Esophagus muscularis mucosa (tissue), 4 donors: ENCODE data around the gene ZC3H7B. TPM values are rescaled to one million over a fixed set of nuclear protein-coding genes. Genes with fewer than 3 reads are reported as not detected.
A peak's percentile ranks its signal among the peaks of the same experiment; 100 is the strongest.

ENCODE experiments used
- DNase-seq: peaks from one replicate; pipeline ENCODE4 v3.0.0-alpha.2; 2017; ENCODE audit errors: extremely low spot score
- H3K27ac ChIP-seq, 4 donors: fragments of 200-600 bp; sonication (generic); replicated peaks in 1 of 4; 1 replicate in 3 of 4; 2 replicates in 1 of 4; pipeline ENCODE4 v1.5.1; 2016 to 2019; ENCODE audit warnings: mild to moderate bottlenecking in 1 of 4
- H3K27me3 ChIP-seq, 4 donors: fragments of 200-600 bp; sonication (generic); one replicate each; pipeline versions ENCODE4 v1.5.1 to v1.6.0; 2016 to 2019
- H3K36me3 ChIP-seq, 4 donors: fragments of 200-600 bp; sonication (generic); one replicate each; pipeline ENCODE4 v1.5.1; 2016 to 2019
- H3K4me1 ChIP-seq, 4 donors: fragments of 200-600 bp; sonication (generic); one replicate each; pipeline ENCODE4 v1.5.1; 2016 to 2019
- H3K4me3 ChIP-seq, 4 donors: fragments of 200-600 bp; sonication (generic); 1 replicate in 2 of 4; 2 replicates in 2 of 4; pipeline ENCODE4 v1.5.1; 2016 to 2019; ENCODE audit warnings: mild to moderate bottlenecking in 4 of 4, moderate library complexity in 1 of 4
- H3K9me3 ChIP-seq, 4 donors: fragments of 200-600 bp; sonication (generic); 1 replicate in 3 of 4; 2 replicates in 1 of 4; pipeline ENCODE4 v1.5.1; 2016 to 2019
- EP300 ChIP-seq: sonication (generic); formaldehyde crosslinking; IDR thresholded peaks from one replicate; pipeline ENCODE4 v1.6.1; 2017; ENCODE audit warnings: antibody characterized with exemption
- POLR2A ChIP-seq: fragments of 450-650 bp; IDR thresholded peaks from one replicate; pipeline ENCODE4 v1.6.1; 2017; ENCODE audit warnings: antibody characterized with exemption, moderate library complexity, mild to moderate bottlenecking, low read depth
- POLR2AphosphoS5 ChIP-seq, 2 donors: sonication (generic); formaldehyde crosslinking; IDR thresholded peaks; one replicate each; pipeline ENCODE4 v1.6.1; 2017; ENCODE audit warnings: antibody characterized with exemption in 2 of 2
- WGBS: methylation state at CpG from one replicate; pipeline ENCODE4 v1.1.5; 2018; 5-methylcytosine and 5-hydroxymethylcytosine counted together
- intact Hi-C: fragments of 100-400 bp; cut with DNase I; formaldehyde crosslinking; loops from one replicate; pipeline ENCODE4 v1.15.1; 2023
- total RNA-seq, 4 donors: library from RNA; depleted of rRNA; stranded (reverse); fragments of >200 nt; gene quantifications; one replicate each; pipeline versions ENCODE4 v1.1.0 to v1.2.1, GENCODE V29; 2016
- TF ChIP-seq, protein P1 (sequence below), 3 experiments: fragments of 200-600 bp in 2 of 3; fragments of 450-650 bp in 1 of 3; sonication (generic) in 2 of 3; IDR thresholded peaks; one replicate each; pipeline ENCODE4 v1.5.1; 2017 to 2019; ENCODE audit warnings: antibody characterized with exemption in 3 of 3, mild to moderate bottlenecking in 2 of 3, moderate library complexity in 1 of 3

ZC3H7B gene
- total RNA-seq, 4 donors from 2014 or later = 39.9 to 72.2 (median 54.3) TPM

DNA sequence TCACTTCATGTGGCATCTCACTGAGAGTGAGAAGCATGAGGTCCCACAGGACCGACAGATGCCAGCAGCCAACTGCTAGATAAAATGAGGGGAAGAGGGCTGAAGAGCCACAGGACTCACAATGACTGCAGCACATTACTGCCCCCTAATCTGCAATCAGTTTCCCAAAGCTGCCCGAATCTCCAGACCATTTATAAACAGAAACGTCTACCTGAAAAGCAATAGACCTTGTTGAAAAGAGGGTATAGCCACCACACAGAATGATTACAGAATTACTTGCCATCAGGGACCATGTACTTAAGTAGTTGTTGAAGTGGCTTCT, 68.1 kb downstream of the ZC3H7B start:
- TF ChIP-seq POLR2AphosphoS5 (IDR thresholded peaks at IDR 0.05) (no peak), EP300 (no peak), POLR2A (no peak)
- no peak for DNase-seq
- no peaks in the 10 kb centered on the region for H3K9me3 ChIP-seq
- peak overlapping the region; percentile 80 to 87 (median 84) for H3K27ac ChIP-seq
- H3K4me3 ChIP-seq = peak overlapping the region; percentile 56 to 65 (median 63)
- WGBS = 45% methylated on average over 3 of the region's 3 CpGs
- no peaks in the 10 kb centered on the region for H3K27me3 ChIP-seq
- intact Hi-C loops = loop anchor here (5.0 kb wide), 1 partner anchor 67 kb away; the partner anchor contains the start of gene ZC3H7B
- H3K36me3 ChIP-seq = peaks cover 0 to 19% (median 5%) of the 10 kb centered on the region in 4 donors
- peaks cover 33 to 65% (median 57%) of the 10 kb centered on the region in 4 donors for H3K4me1 ChIP-seq

DNA sequence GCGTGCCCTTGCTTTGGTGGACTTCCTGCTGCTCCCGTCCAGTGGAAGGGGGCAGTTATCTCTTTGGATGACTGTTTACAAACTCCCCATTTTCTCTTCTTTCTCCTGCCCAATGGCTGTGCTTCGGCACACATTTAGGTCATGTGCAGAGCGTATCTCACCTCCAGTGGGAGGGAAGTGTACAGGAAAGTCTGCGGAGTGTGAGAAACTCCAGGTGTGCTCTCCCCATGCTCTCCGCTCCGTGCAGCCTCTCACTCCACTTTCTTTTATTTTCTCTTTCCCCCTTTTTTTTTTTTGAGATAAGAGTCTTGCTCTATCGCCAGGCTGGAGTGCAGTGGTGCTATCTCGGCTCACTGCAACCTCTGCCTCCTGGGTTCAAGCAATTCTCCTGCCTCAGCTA, 68.5 kb downstream of the ZC3H7B start:
- WGBS = 87% methylated on average over 9 of the region's 9 CpGs

DNA sequence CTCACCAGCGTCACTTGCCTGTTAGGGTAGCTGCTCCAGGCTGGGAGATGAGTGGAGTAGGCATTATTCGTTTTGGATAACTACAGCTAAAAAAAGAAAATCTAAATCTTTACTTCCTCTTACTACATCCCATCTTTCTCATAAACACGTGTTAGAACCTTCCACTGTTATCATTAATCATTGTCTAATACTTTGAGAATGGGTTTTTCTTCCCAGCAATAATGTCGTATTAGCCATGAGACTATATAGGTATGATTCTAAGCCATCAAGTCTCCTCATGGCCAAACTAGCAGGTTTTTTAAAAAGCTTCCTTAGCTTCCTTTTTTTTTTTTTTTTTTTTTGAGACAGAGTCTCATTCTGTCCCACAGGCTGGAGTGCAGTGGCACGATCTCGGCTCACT, 76.5 kb downstream of the ZC3H7B start:
- no peak for DNase-seq
- peaks cover 0 to 19% (median 1%) of the 10 kb centered on the region in 4 donors for H3K36me3 ChIP-seq
- peaks cover 16 to 47% (median 38%) of the 10 kb centered on the region in 4 donors for H3K4me1 ChIP-seq
- no peaks in the 10 kb centered on the region for H3K27me3 ChIP-seq
- intact Hi-C loops = no loop called here
- peak overlapping the region; percentile 45 to 100 (median 99) for H3K27ac ChIP-seq
- H3K4me3 ChIP-seq = no peak overlapping the region
- H3K9me3 ChIP-seq = no peaks in the 10 kb centered on the region
- no peak for TF ChIP-seq EP300
- no peak for TF ChIP-seq POLR2A
- TF ChIP-seq, protein P1, sequence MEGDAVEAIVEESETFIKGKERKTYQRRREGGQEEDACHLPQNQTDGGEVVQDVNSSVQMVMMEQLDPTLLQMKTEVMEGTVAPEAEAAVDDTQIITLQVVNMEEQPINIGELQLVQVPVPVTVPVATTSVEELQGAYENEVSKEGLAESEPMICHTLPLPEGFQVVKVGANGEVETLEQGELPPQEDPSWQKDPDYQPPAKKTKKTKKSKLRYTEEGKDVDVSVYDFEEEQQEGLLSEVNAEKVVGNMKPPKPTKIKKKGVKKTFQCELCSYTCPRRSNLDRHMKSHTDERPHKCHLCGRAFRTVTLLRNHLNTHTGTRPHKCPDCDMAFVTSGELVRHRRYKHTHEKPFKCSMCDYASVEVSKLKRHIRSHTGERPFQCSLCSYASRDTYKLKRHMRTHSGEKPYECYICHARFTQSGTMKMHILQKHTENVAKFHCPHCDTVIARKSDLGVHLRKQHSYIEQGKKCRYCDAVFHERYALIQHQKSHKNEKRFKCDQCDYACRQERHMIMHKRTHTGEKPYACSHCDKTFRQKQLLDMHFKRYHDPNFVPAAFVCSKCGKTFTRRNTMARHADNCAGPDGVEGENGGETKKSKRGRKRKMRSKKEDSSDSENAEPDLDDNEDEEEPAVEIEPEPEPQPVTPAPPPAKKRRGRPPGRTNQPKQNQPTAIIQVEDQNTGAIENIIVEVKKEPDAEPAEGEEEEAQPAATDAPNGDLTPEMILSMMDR (IDR thresholded peaks at IDR 0.05) = no peak
- TF ChIP-seq POLR2AphosphoS5 (IDR thresholded peaks at IDR 0.05) = no peak
- WGBS = 50% methylated on average over 6 of the region's 6 CpGs

More for the DNA sequence above, 68.5 kb downstream of the ZC3H7B start:
- no peak for DNase-seq
- H3K4me3 ChIP-seq = no peak overlapping the region
- peaks cover 33 to 65% (median 57%) of the 10 kb centered on the region in 4 donors for H3K4me1 ChIP-seq
- intact Hi-C loops = loop anchor here (5.0 kb wide), 1 partner anchor 68 kb away; the partner anchor contains the start of gene ZC3H7B
- no peaks in the 10 kb centered on the region for H3K9me3 ChIP-seq
- TF ChIP-seq POLR2AphosphoS5 (IDR thresholded peaks at IDR 0.05) = no peak
- TF ChIP-seq, protein P1 (IDR thresholded peaks at IDR 0.05) = no peak
- no peak for TF ChIP-seq EP300
- no peak for TF ChIP-seq POLR2A
- H3K27ac ChIP-seq = peak overlapping the region in 3 of 4 donors; percentile 80 to 87 (median 84)
- peaks cover 0 to 22% (median 5%) of the 10 kb centered on the region in 4 donors for H3K36me3 ChIP-seq
- H3K27me3 ChIP-seq = no peaks in the 10 kb centered on the region

DNA sequence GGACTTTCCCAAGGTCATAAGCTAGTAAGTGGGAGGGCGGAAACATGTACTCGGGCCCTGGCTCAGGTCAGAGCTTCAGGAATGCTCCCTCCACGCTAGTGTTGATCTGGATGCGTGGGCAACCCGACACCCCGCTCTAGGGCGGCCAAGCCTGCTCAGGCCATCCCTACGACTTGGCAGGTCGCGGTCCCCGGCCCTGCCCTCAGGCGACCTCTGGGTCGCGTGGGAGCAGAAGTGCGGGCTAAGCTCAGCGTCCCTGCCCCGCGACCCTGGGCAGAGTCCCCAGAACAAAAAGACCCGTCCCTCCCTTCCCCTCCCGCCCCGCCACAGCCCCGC, 79.6 kb downstream of the ZC3H7B start:
- Histone ChIP-seq H3K4me3 (peak overlapping the region; percentile 85 to 96 (median 88)), H3K36me3 (peaks cover 0 to 8% (median 3%) of the 10 kb centered on the region in 4 donors), H3K9me3 (no peaks in the 10 kb centered on the region), H3K27ac (peak overlapping the region; percentile 99 to 100 (median 99)), H3K27me3 (no peaks in the 10 kb centered on the region), H3K4me1 (peaks cover 27 to 74% (median 55%) of the 10 kb centered on the region in 4 donors)
- 1% methylated on average over 7 of the region's 22 CpGs for WGBS
- DNase-seq = peak; percentile 95
- intact Hi-C loops = no loop called here
- TF ChIP-seq, protein P1 (IDR thresholded peaks at IDR 0.05) = no peak
- TF ChIP-seq POLR2AphosphoS5 (IDR thresholded peaks at IDR 0.05) (peak; percentile 86 to 95), POLR2A (peak; percentile 76)

DNA sequence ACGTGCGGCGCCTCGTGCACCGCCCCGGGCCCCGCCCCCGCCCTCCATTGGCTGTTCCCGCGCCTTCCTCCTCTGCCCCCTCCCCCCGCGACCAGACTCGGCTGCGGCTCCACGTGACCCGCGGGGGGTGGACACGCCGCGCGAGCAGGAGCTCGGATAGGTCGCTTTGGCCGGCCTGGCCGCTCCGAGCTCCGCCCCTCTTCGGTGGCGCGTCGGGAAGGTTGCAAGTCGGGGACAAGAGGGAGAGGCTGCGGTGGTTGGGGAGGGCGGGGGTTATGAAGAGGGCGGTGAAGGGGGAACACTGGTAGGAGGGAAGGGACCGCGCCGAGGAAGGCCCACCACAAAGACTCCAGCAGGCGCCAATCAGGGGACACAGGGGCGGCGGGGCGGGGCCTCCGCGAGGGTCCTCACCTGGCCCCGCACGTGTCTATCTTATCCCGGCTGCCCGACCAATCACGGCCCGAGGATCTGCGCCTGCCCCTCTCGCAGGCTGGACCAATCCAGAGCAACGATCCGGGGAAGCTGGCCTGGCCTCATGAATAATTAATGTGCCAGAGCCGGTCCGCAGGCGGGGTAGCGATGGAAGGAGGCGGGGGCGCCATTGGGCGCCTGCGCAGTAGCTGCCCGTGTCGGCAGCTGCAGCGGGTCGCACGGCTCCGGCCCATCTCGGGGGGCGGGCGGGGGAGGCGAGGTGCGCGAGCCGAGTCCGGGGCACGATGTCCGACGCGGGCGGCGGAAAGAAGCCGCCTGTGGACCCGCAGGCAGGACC, 80.2 kb downstream of the ZC3H7B start, which contains the start of gene TEF:
TEF (plus strand) TSS at position 614 of the 769 bp plus-strand sequence; CDS start at position 717, 103 bp downstream.
- peak within 1 kb of the TSS; percentile 85 to 96 (median 88) for H3K4me3 ChIP-seq
- H3K27me3 ChIP-seq = no peaks in the 10 kb centered on the region
- peak; percentile 100 for DNase-seq
- TF ChIP-seq POLR2A (no peak), POLR2AphosphoS5 (IDR thresholded peaks at IDR 0.05) (peak; percentile 85 to 87)
- TF ChIP-seq, protein P1 (IDR thresholded peaks at IDR 0.05) = peak in 1 of 3 experiments; percentile 4
- intact Hi-C loops = no loop called here
- H3K27ac ChIP-seq = peak within 1 kb of the TSS; percentile 99 to 100 (median 99)
- H3K9me3 ChIP-seq = no peaks in the 10 kb centered on the region
- 1% methylated on average over 29 of the region's 84 CpGs for WGBS
- H3K4me1 ChIP-seq = peaks cover 27 to 75% (median 55%) of the 10 kb centered on the region in 4 donors
- H3K36me3 ChIP-seq = peaks cover 0 to 7% (median 3%) of the 10 kb centered on the region in 4 donors
